Bronchial epithelial cell (primary cell): ENCODE measurements around the gene HIVEP1. TPM values are rescaled to one million over a fixed set of nuclear protein-coding genes. Genes with fewer than 3 reads are reported as not detected.

Source experiments
- DNase-seq: peaks from one replicate; pipeline ENCODE4 v3.0.0-alpha.2; 2010; ENCODE audit warnings: low read depth
- FAIRE-seq: peaks from 2 replicates; lab custom pipeline; 2011; peaks lifted over from hg19 to GRCh38; lab: Jason Lieb, UNC
- H3K27me3 ChIP-seq: 2 replicates; pipeline ENCODE4 v1.5.1; 2011; ENCODE audit warnings: low read length; ENCODE audit not compliant: control insufficient read depth, insufficient read depth
- H3K36me3 ChIP-seq: 2 replicates; pipeline ENCODE4 v1.5.1; 2011; ENCODE audit warnings: low read length; ENCODE audit not compliant: control insufficient read depth, insufficient read depth
- H3K4me3 ChIP-seq: 2 replicates; pipeline ENCODE4 v1.5.1; 2011; ENCODE audit warnings: mild to moderate bottlenecking, low read depth, low read length, control low read depth
- CTCF ChIP-seq: IDR thresholded peaks from 2 replicates; pipeline ENCODE4 v1.5.1; 2011; ENCODE audit warnings: mild to moderate bottlenecking, moderate library complexity, low read length, control low read depth, inconsistent platforms; ENCODE audit not compliant: insufficient read depth, severe bottlenecking
- total RNA-seq: library from RNA; depleted of rRNA; stranded (reverse); fragments of >200 nt; gene quantifications from 2 replicates; pipeline ENCODE4 v1.2.1, GENCODE V29; 2014

The HIVEP1 gene
- total RNA-seq, 1 donor from 2014 or later = 6.8 TPM

DNA sequence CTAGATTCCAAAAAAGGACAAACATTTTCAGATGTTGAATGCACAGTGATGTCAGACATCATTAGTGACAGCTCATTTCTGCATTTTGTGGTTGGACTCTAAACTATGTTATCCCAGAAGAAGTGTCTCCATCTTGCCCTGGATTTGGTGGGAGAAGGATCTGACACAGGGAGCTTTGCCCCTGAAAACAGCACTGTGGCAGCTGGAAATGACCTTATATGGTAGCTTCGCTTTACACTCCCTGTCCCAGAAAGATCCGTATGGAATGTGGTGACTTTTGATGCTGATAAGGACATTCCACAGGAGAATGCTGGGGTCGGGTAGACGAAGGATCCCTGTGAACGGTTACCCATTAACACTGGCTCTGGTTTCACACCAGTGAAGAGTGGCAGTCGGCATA, 190.9 kb downstream of the HIVEP1 start:
- no peaks in the 10 kb centered on the region for H3K36me3 ChIP-seq
- TF ChIP-seq CTCF = no peak
- DNase-seq (no peak), FAIRE-seq (no peak)
- H3K4me3 ChIP-seq = no peak overlapping the region
- no peaks in the 10 kb centered on the region for H3K27me3 ChIP-seq

DNA sequence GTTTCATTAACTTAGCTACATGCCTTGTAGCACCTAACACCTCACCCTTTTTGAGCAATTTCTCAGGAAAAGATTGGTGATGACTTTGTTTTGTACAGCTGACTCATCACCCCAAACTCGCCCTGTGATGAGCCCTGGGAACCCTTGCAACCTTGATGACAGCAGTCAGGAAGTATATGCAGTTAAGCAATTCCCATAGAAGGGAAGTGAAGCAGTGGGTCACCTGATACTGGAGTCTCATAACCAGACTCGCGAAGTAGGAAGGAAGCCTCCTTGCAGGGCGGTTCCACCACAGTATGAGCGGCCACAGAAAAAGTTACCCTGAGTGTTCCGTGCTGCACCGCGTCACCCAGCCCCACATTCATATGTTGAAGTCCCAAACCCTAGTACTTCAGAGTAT, 196.1 kb downstream of the HIVEP1 start:
- H3K36me3 ChIP-seq = no peaks in the 10 kb centered on the region
- no peaks in the 10 kb centered on the region for H3K27me3 ChIP-seq
- peak; percentile 96 for DNase-seq
- TF ChIP-seq CTCF = no peak
- FAIRE-seq = peak; percentile 79
- no peak overlapping the region for H3K4me3 ChIP-seq

DNA sequence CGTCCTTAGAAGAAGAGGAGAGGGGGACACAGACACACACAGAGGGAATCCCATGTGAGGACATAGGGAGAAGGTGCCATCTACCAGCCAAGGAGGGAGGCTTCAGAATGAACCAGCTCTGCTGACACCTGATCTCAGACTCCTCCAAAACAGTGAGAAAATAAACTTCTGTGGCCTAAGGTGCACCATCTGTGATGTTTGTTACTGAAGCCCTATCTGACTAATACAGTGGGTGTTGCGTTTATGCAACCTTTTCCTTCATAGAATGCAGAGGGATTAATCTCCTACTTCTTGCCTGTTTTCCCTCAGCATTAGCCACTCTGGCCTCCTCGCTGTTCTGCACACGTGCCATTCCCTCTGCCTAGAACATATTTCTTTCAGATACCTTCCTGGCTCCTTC, 196.6 kb downstream of the HIVEP1 start:
- Histone ChIP-seq H3K27me3 (no peaks in the 10 kb centered on the region), H3K4me3 (no peak overlapping the region), H3K36me3 (no peaks in the 10 kb centered on the region)
- DNase-seq = no peak
- TF ChIP-seq CTCF = no peak
- FAIRE-seq = no peak

Other genes starting within 250 kb of the HIVEP1 start
- 11.3 and 17.6 TPM in 2 replicates for gene ADTRP, start 233.5 kb upstream of the HIVEP1 start, total RNA-seq